Peyer's patch (tissue), 4 donors: ENCODE results near the gene PLEKHB1. TPM values are rescaled to one million over a fixed set of nuclear protein-coding genes. Genes with fewer than 3 reads are reported as not detected.
A peak's percentile ranks its signal among the peaks of the same experiment; 100 is the strongest.

Source experiments
- DNase-seq, 3 donors: peaks; one replicate each; pipeline ENCODE4 v3.0.0-alpha.2; 2017 to 2019
- H3K27ac ChIP-seq, 4 donors: fragments of 200-600 bp; sonication (generic); one replicate each; pipeline ENCODE4 v1.5.1; 2016 to 2019
- H3K27me3 ChIP-seq, 2 donors: fragments of 200-600 bp; sonication (generic); one replicate each; pipeline ENCODE4 v1.5.1; 2019
- H3K36me3 ChIP-seq, 3 donors: fragments of 200-600 bp; sonication (generic); one replicate each; pipeline ENCODE4 v1.5.1; 2016 to 2019
- H3K4me1 ChIP-seq, 4 donors: fragments of 200-600 bp; sonication (generic); one replicate each; pipeline ENCODE4 v1.5.1; 2016 to 2019
- H3K4me3 ChIP-seq, 4 donors: fragments of 200-600 bp; sonication (generic); 1 replicate in 3 of 4; 2 replicates in 1 of 4; pipeline ENCODE4 v1.5.1; 2016 to 2019; ENCODE audit warnings: mild to moderate bottlenecking in 1 of 4
- H3K9me3 ChIP-seq, 4 donors: fragments of 200-600 bp; sonication (generic); one replicate each; pipeline ENCODE4 v1.5.1; 2016 to 2019; ENCODE audit warnings: mild to moderate bottlenecking in 1 of 4
- POLR2A ChIP-seq, 2 donors: fragments of 450-650 bp; IDR thresholded peaks; one replicate each; pipeline ENCODE4 v1.5.1; 2017; ENCODE audit warnings: antibody characterized with exemption in 2 of 2, mild to moderate bottlenecking in 2 of 2, moderate library complexity in 2 of 2
- total RNA-seq, 4 donors: library from RNA; depleted of rRNA; stranded (reverse); fragments of >200 nt; gene quantifications; one replicate each; pipeline ENCODE4 v1.1.0, GENCODE V29; 2016
- TF ChIP-seq, protein P1 (sequence below), 6 experiments: fragments of 450-650 bp in 4 of 6; fragments of 200-600 bp in 2 of 6; sonication (generic) in 1 of 6; IDR thresholded peaks; one replicate each; pipeline ENCODE4 v1.5.1; 2017 to 2019; ENCODE audit warnings: antibody characterized with exemption in 6 of 6, mild to moderate bottlenecking in 3 of 6, moderate library complexity in 1 of 6

Gene PLEKHB1
- total RNA-seq, 4 donors from 2014 or later, result 10.3 to 29.7 (median 12.0) TPM

- H3K4me3 ChIP-seq, result no peak overlapping the region
- no peak overlapping the region for H3K27ac ChIP-seq
- DNase-seq, result peak in 1 of 3 donors; percentile 47
- H3K27me3 ChIP-seq, result no peaks in the 10 kb centered on the region
- no peaks in the 10 kb centered on the region for H3K36me3 ChIP-seq
- H3K4me1 ChIP-seq, result no peaks in the 10 kb centered on the region
- TF ChIP-seq, protein P1, sequence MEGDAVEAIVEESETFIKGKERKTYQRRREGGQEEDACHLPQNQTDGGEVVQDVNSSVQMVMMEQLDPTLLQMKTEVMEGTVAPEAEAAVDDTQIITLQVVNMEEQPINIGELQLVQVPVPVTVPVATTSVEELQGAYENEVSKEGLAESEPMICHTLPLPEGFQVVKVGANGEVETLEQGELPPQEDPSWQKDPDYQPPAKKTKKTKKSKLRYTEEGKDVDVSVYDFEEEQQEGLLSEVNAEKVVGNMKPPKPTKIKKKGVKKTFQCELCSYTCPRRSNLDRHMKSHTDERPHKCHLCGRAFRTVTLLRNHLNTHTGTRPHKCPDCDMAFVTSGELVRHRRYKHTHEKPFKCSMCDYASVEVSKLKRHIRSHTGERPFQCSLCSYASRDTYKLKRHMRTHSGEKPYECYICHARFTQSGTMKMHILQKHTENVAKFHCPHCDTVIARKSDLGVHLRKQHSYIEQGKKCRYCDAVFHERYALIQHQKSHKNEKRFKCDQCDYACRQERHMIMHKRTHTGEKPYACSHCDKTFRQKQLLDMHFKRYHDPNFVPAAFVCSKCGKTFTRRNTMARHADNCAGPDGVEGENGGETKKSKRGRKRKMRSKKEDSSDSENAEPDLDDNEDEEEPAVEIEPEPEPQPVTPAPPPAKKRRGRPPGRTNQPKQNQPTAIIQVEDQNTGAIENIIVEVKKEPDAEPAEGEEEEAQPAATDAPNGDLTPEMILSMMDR (IDR thresholded peaks at IDR 0.05), result no peak
- no peak for TF ChIP-seq POLR2A (IDR thresholded peaks at IDR 0.05)
- H3K9me3 ChIP-seq, result no peaks in the 10 kb centered on the region
These were observed 5.8 kb downstream of the PLEKHB1 start for GRCh38 chr11:73652046-73652730.

- no peak for TF ChIP-seq POLR2A (IDR thresholded peaks at IDR 0.05)
- TF ChIP-seq, protein P1 (IDR thresholded peaks at IDR 0.05), result no peak
- Histone ChIP-seq H3K27ac (no peak overlapping the region), H3K36me3 (no peaks in the 10 kb centered on the region)
These were observed 6.6 kb downstream of the PLEKHB1 start for GRCh38 chr11:73652856-73653559.

GRCh38 chr11:73653996-73654395 is 7.6 kb downstream of the PLEKHB1 start:
- H3K27ac ChIP-seq, result no peak overlapping the region
- H3K4me3 ChIP-seq, result no peak overlapping the region
- no peak for TF ChIP-seq POLR2A (IDR thresholded peaks at IDR 0.05)
- TF ChIP-seq, protein P1 (IDR thresholded peaks at IDR 0.05), result no peak
- no peaks in the 10 kb centered on the region for H3K27me3 ChIP-seq
- no peak for DNase-seq
- no peaks in the 10 kb centered on the region for H3K36me3 ChIP-seq
- H3K9me3 ChIP-seq, result no peaks in the 10 kb centered on the region
- no peaks in the 10 kb centered on the region for H3K4me1 ChIP-seq

More at GRCh38 chr11:73652856-73653559, 6.6 kb downstream of the PLEKHB1 start:
- Histone ChIP-seq H3K4me1 (no peaks in the 10 kb centered on the region), H3K27me3 (no peaks in the 10 kb centered on the region), H3K4me3 (no peak overlapping the region), H3K9me3 (no peaks in the 10 kb centered on the region)
- DNase-seq, result no peak

DNA sequence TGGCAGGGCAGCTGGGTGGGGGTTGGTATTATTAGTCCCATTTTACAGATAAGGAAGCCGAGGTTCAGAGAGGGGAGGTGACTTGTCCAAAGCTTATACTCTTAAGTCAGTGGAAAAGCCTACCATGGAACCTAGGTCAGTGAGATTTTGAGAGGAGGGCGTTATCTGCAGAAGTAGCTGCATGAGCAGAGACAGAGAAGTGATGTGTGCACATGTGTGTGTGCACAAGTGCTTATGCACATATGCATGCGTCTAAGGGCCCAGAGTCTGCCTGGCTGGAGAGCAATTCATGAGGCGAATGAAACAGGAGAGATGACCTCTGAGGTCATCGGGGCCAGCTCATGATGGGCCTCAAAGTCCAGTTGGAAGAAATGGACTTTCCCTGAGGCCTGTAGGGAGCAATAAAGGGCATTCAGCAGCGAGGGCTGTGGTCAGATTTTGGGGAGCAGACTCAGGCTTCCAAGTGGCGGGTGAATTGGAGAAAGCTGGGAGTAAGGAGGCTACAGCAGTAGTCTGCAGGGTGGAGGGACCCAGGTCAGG is 8.2 kb downstream of the PLEKHB1 start:
- H3K36me3 ChIP-seq, result no peaks in the 10 kb centered on the region
- H3K27ac ChIP-seq, result no peak overlapping the region
- no peaks in the 10 kb centered on the region for H3K9me3 ChIP-seq
- H3K4me3 ChIP-seq, result no peak overlapping the region
- H3K27me3 ChIP-seq, result no peaks in the 10 kb centered on the region
- no peak for DNase-seq
- no peak for TF ChIP-seq POLR2A (IDR thresholded peaks at IDR 0.05)
- TF ChIP-seq, protein P1 (IDR thresholded peaks at IDR 0.05), result no peak
- no peaks in the 10 kb centered on the region for H3K4me1 ChIP-seq

- Histone ChIP-seq H3K27me3 (no peaks in the 10 kb centered on the region), H3K36me3 (no peaks in the 10 kb centered on the region)
- TF ChIP-seq, protein P1 (IDR thresholded peaks at IDR 0.05), result no peak
- TF ChIP-seq POLR2A (IDR thresholded peaks at IDR 0.05), result no peak
These were observed 9.3 kb downstream of the PLEKHB1 start for GRCh38 chr11:73655686-73656085.

More at GRCh38 chr11:73655686-73656085, 9.3 kb downstream of the PLEKHB1 start:
- DNase-seq, result no peak
- Histone ChIP-seq H3K9me3 (no peaks in the 10 kb centered on the region), H3K4me1 (peaks cover 0 to 4% (median 1%) of the 10 kb centered on the region in 4 donors), H3K4me3 (no peak overlapping the region), H3K27ac (no peak overlapping the region)
